PC-9 (cell line): ENCODE measurements around the gene FBN1. TPM values are rescaled to one million over a fixed set of nuclear protein-coding genes. Genes with fewer than 3 reads are reported as not detected.
A peak's percentile ranks its signal among the peaks of the same experiment; 100 is the strongest.

Experiments
- BruUV-seq: library from RNA; stranded (reverse); fragments of 400-500 nt; replicated peaks from 2 replicates; lab custom pipeline; 2021; lab: Mats Ljungman, UMichigan
- CTCF ChIA-PET: fragments of 300-600 bp; sonication (Branson Sonifier 250); formaldehyde crosslinking; loops from one replicate; lab custom pipeline; 2022; ENCODE audit warnings: antibody characterized with exemption; lab: Charles Lee
- POLR2A ChIA-PET: fragments of 300-600 bp; sonication (Branson Sonifier 250); formaldehyde crosslinking; loops from one replicate; lab custom pipeline; 2022; ENCODE audit warnings: antibody characterized with exemption; ENCODE audit not compliant: unreplicated experiment; lab: Charles Lee
- DNase-seq, 2 experiments: peaks; one replicate each; pipeline versions ENCODE4 v3.0.0 to v3.0.0-alpha.2; 2015 to 2022; ENCODE audit warnings: mixed read lengths in 1 of 2
- H2AFZ ChIP-seq: fragments of 200-600 bp; sonication (generic); 2 replicates; pipeline ENCODE4 v1.8.1; 2017; ENCODE audit warnings: antibody characterized with exemption
- H3F3A ChIP-seq: fragments of 200-600 bp; sonication (generic); 2 replicates; pipeline ENCODE4 v1.8.1; 2017; ENCODE audit warnings: antibody characterized with exemption, mild to moderate bottlenecking, low read depth; ENCODE audit not compliant: insufficient read depth
- H3K27ac ChIP-seq: fragments of 200-600 bp; sonication (generic); 2 replicates; pipeline ENCODE4 v1.6.1; 2016; ENCODE audit warnings: mixed run types
- H3K27me3 ChIP-seq: fragments of 200-600 bp; sonication (generic); 2 replicates; pipeline ENCODE4 v1.6.1; 2016; ENCODE audit warnings: low read depth, mixed run types; ENCODE audit not compliant: insufficient read depth
- H3K36me3 ChIP-seq: fragments of 200-600 bp; sonication (generic); 2 replicates; pipeline ENCODE4 v1.6.1; 2016; ENCODE audit warnings: low read depth, mixed run types
- H3K4me1 ChIP-seq: fragments of 200-600 bp; sonication (generic); replicated peaks from 2 replicates; pipeline ENCODE4 v1.6.1; 2016; ENCODE audit warnings: mixed run types; ENCODE audit not compliant: insufficient read depth
- H3K4me2 ChIP-seq: fragments of 200-600 bp; sonication (generic); 2 replicates; pipeline ENCODE4 v1.6.1; 2017; ENCODE audit warnings: mixed run types
- H3K4me3 ChIP-seq: fragments of 200-600 bp; sonication (generic); 2 replicates; pipeline ENCODE4 v1.6.1; 2016; ENCODE audit warnings: mixed run types
- H3K79me2 ChIP-seq: fragments of 200-600 bp; sonication (generic); 2 replicates; pipeline ENCODE4 v1.6.1; 2017; ENCODE audit warnings: low read depth, mixed run types
- H3K9me2 ChIP-seq: fragments of 200-600 bp; sonication (generic); 2 replicates; pipeline ENCODE4 v1.8.1; 2017; ENCODE audit warnings: mild to moderate bottlenecking; ENCODE audit not compliant: insufficient read depth
- H3K9me3 ChIP-seq: fragments of 200-600 bp; sonication (generic); 2 replicates; pipeline ENCODE4 v1.8.1; 2016; ENCODE audit warnings: low read depth; ENCODE audit not compliant: insufficient read depth
- H4K20me1 ChIP-seq: fragments of 200-600 bp; sonication (generic); 2 replicates; pipeline ENCODE4 v1.8.1; 2017; ENCODE audit not compliant: insufficient read depth
- CTCF ChIP-seq: fragments of 200-600 bp; sonication (generic); conservative IDR thresholded peaks from 2 replicates; pipeline ENCODE4 v1.6.1; 2017; ENCODE audit warnings: mixed run types, antibody characterized with exemption, mild to moderate bottlenecking, moderate library complexity
- EZH2 ChIP-seq: fragments of 200-600 bp; sonication (generic); IDR thresholded peaks from 2 replicates; pipeline ENCODE4 v1.8.0; 2017; ENCODE audit warnings: antibody characterized with exemption, low read depth
- intact Hi-C: fragments of 100-400 bp; cut with micrococcal nuclease; formaldehyde crosslinking; loops from one replicate; pipeline ENCODE4 v1.10.0; 2022; ENCODE audit not compliant: unreplicated experiment
- total RNA-seq: library from RNA; stranded (reverse); gene quantifications from 2 replicates; pipeline ENCODE4 v1.2.3, GENCODE V29; 2021

FBN1 gene
- total RNA-seq, 1 experiment from 2014 or later = 1.3 TPM

GRCh38 chr15:48371550-48371949, 274.0 kb downstream of the FBN1 start:
- Histone ChIP-seq H3K4me3 (no peak overlapping the region), H3F3A (no peaks in the 10 kb centered on the region; the same call in 1 of the 2 replicates), H3K9me2 (no peaks in the 10 kb centered on the region), H3K36me3 (no peaks in the 10 kb centered on the region), H3K79me2 (no peaks in the 10 kb centered on the region), H3K27ac (no peak overlapping the region), H3K27me3 (no peaks in the 10 kb centered on the region), H4K20me1 (no peaks in the 10 kb centered on the region), H3K4me2 (no peak overlapping the region), H2AFZ (no peak overlapping the region), H3K4me1 (peaks cover 14% of the 10 kb centered on the region; the same call in 1 of the 2 replicates), H3K9me3 (no peaks in the 10 kb centered on the region)
- TF ChIP-seq CTCF = no peak
- no peak for TF ChIP-seq EZH2
- BruUV-seq = no TSS peak
- ChIA-PET CTCF (no interaction called here), POLR2A (no interaction called here)
- no peak for DNase-seq
- intact Hi-C loops = loop anchor here (5.0 kb wide), 1 partner anchor 46 kb away; no protein-coding TSS in a partner anchor

GRCh38 chr15:48370460-48370859, 275.0 kb downstream of the FBN1 start:
- Histone ChIP-seq H3K27ac (no peak overlapping the region), H3K4me2 (no peak overlapping the region; the same call in 1 of the 2 replicates), H3K4me3 (no peak overlapping the region), H3K4me1 (peaks cover 14% of the 10 kb centered on the region; the same call in 1 of the 2 replicates), H4K20me1 (no peaks in the 10 kb centered on the region), H3K9me3 (no peaks in the 10 kb centered on the region), H2AFZ (no peak overlapping the region), H3F3A (no peaks in the 10 kb centered on the region; the same call in 1 of the 2 replicates), H3K79me2 (no peaks in the 10 kb centered on the region), H3K36me3 (no peaks in the 10 kb centered on the region), H3K9me2 (no peaks in the 10 kb centered on the region), H3K27me3 (no peaks in the 10 kb centered on the region)
- POLR2A ChIA-PET = interaction anchor here (0.6 kb wide), 1 partner anchor 36 kb away, joined by 4 read pairs; no protein-coding TSS in a partner anchor
- CTCF ChIA-PET = interaction anchor here (0.6 kb wide), 1 partner anchor 11 kb away, joined by 3 read pairs; no protein-coding TSS in a partner anchor
- intact Hi-C loops = loop anchor here (5.0 kb wide), 1 partner anchor 47 kb away; no protein-coding TSS in a partner anchor
- no TSS peak for BruUV-seq
- no peak for TF ChIP-seq CTCF
- peak; percentile 37 to 58 for DNase-seq

GRCh38 chr15:48367483-48367882, 278.0 kb downstream of the FBN1 start:
- Histone ChIP-seq H3K4me3 (no peak overlapping the region), H3K9me3 (no peaks in the 10 kb centered on the region; the same call in 1 of the 2 replicates), H4K20me1 (no peaks in the 10 kb centered on the region), H2AFZ (no peak overlapping the region), H3F3A (no peaks in the 10 kb centered on the region), H3K27ac (no peak overlapping the region), H3K27me3 (no peaks in the 10 kb centered on the region), H3K9me2 (no peaks in the 10 kb centered on the region), H3K36me3 (no peaks in the 10 kb centered on the region), H3K4me2 (no peak overlapping the region), H3K79me2 (no peaks in the 10 kb centered on the region), H3K4me1 (peaks cover 6% of the 10 kb centered on the region; the same call in 1 of the 2 replicates)
- DNase-seq = no peak
- TF ChIP-seq EZH2 (no peak), CTCF (no peak)
- BruUV-seq = no TSS peak
- intact Hi-C loops = no loop called here
- POLR2A ChIA-PET = no interaction called here
- CTCF ChIA-PET = no interaction called here
